Karpas-422 (cell line): ENCODE data around the gene LRRC61. TPM values are rescaled to one million over a fixed set of nuclear protein-coding genes. Genes with fewer than 3 reads are reported as not detected.

Experiments
- DNase-seq: peaks from one replicate; pipeline ENCODE4 v3.0.0-alpha.2; 2015
- H2AFZ ChIP-seq: fragments of 200-600 bp; sonication (generic); 2 replicates; pipeline ENCODE4 v1.6.1; 2014; ENCODE audit warnings: antibody characterized with exemption, low read length, mixed read lengths
- H3K27ac ChIP-seq: fragments of 200-600 bp; sonication (generic); 2 replicates; pipeline ENCODE4 v1.5.1; 2014; ENCODE audit warnings: mild to moderate bottlenecking, low read length, moderate library complexity
- H3K27me3 ChIP-seq: fragments of 200-600 bp; sonication (generic); 2 replicates; pipeline ENCODE4 v1.6.1; 2014; ENCODE audit warnings: low read length, mixed read lengths
- H3K36me3 ChIP-seq: fragments of 200-600 bp; sonication (generic); 2 replicates; pipeline ENCODE4 v1.6.1; 2014; ENCODE audit warnings: low read length, mixed read lengths; ENCODE audit not compliant: insufficient read depth
- H3K4me1 ChIP-seq: fragments of 200-600 bp; sonication (generic); 2 replicates; pipeline ENCODE4 v1.6.1; 2014; ENCODE audit warnings: mild to moderate bottlenecking, low read length, mixed read lengths
- H3K4me2 ChIP-seq: fragments of 200-600 bp; sonication (generic); 2 replicates; pipeline ENCODE4 v1.6.1; 2014; ENCODE audit warnings: low read length, low read depth, mild to moderate bottlenecking; ENCODE audit not compliant: poor library complexity, severe bottlenecking
- H3K4me3 ChIP-seq: fragments of 200-600 bp; sonication (generic); 2 replicates; pipeline ENCODE4 v1.5.1; 2014; ENCODE audit warnings: mild to moderate bottlenecking, antibody characterized with exemption, low read length, mixed read lengths
- H3K79me2 ChIP-seq: fragments of 200-600 bp; sonication (generic); 2 replicates; pipeline ENCODE4 v1.6.1; 2014; ENCODE audit warnings: mild to moderate bottlenecking, low read length, mixed read lengths
- H3K9ac ChIP-seq: fragments of 200-600 bp; sonication (generic); 2 replicates; pipeline ENCODE4 v1.6.0; 2014; ENCODE audit warnings: low read length
- H3K9me2 ChIP-seq: fragments of 200-600 bp; sonication (generic), shearing (Covaris generic); replicated peaks from 2 replicates; pipeline ENCODE4 v1.6.0; 2014; ENCODE audit warnings: mild to moderate bottlenecking, low read length, moderate library complexity; ENCODE audit not compliant: insufficient read depth
- H3K9me3 ChIP-seq: fragments of 300-700, 200-600 bp; sonication (generic); 2 replicates; pipeline ENCODE4 v1.6.1; 2014; ENCODE audit warnings: low read length, mixed read lengths
- H4K20me1 ChIP-seq: fragments of 200-600 bp; sonication (generic); 2 replicates; pipeline ENCODE4 v1.6.1; 2014; ENCODE audit warnings: mild to moderate bottlenecking, antibody characterized with exemption, low read length, low read depth; ENCODE audit not compliant: insufficient read depth
- total RNA-seq: library from RNA; depleted of rRNA; stranded (reverse); fragments of >200 nt; shearing (Covaris generic); gene quantifications from 2 replicates; pipeline ENCODE4 v1.2.3, GENCODE V29; 2014; ENCODE audit warnings: low replicate concordance

Gene LRRC61
- total RNA-seq, 1 experiment from 2014 or later = 4.1 TPM

DNA sequence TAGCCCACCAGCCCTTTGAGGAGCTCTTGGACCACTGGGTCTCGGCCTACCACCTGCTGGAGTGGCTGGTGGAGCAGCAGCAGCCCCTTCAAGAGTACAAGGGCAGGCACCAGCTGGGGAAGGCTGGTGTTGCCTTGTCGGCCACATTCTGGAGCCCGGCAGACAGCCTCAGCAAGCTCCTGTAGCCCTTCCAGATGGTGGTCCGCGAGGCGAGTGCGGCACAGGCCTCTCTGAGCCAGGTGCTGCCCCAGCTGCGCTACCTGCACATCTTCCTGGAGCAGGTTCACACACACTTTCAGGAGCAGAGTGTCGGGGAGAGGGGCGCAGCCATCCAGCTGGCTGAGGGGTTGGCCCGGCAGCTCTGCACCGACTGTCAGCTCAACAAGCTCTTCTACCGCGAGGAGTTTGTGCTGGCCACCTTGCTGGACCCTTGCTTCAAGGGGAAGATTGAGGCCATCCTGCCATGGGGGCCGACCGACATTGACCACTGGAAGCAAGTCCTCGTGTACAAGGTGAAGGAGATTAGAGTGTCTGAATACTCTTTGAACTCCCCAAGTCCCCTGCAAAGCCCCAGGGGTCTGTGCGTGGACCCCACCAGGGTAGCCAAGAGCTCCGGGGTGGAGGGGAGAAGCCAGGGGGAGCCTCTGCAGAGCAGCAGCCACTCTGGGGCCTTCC, 7.2 kb downstream of the LRRC61 start:
- H3K9me2 ChIP-seq = no peaks in the 10 kb centered on the region
- no peak overlapping the region for H2AFZ ChIP-seq
- no peak for DNase-seq
- H4K20me1 ChIP-seq = no peaks in the 10 kb centered on the region
- H3K4me1 ChIP-seq = no peaks in the 10 kb centered on the region
- H3K27ac ChIP-seq = no peak overlapping the region
- H3K9me3 ChIP-seq = no peaks in the 10 kb centered on the region
- no peak overlapping the region for H3K4me3 ChIP-seq
- no peaks in the 10 kb centered on the region for H3K36me3 ChIP-seq
- H3K4me2 ChIP-seq = no peak overlapping the region
- no peaks in the 10 kb centered on the region for H3K79me2 ChIP-seq
- H3K9ac ChIP-seq = no peak overlapping the region
- H3K27me3 ChIP-seq = no peaks in the 10 kb centered on the region

- no peaks in the 10 kb centered on the region for H4K20me1 ChIP-seq
- no peaks in the 10 kb centered on the region for H3K9me2 ChIP-seq
- H3K4me3 ChIP-seq = no peak overlapping the region
- no peaks in the 10 kb centered on the region for H3K9me3 ChIP-seq
- no peaks in the 10 kb centered on the region for H3K4me1 ChIP-seq
- no peak overlapping the region for H2AFZ ChIP-seq
- no peak for DNase-seq
- H3K36me3 ChIP-seq = no peaks in the 10 kb centered on the region
- H3K4me2 ChIP-seq = no peak overlapping the region
- no peaks in the 10 kb centered on the region for H3K79me2 ChIP-seq
- no peak overlapping the region for H3K27ac ChIP-seq
- H3K9ac ChIP-seq = no peak overlapping the region
- no peaks in the 10 kb centered on the region for H3K27me3 ChIP-seq
Observed at GRCh38 chr7:150332852-150333635, 9.9 kb downstream of the LRRC61 start.

- DNase-seq = no peak
- Histone ChIP-seq H3K4me3 (no peak overlapping the region), H2AFZ (no peak overlapping the region), H3K9ac (no peak overlapping the region), H3K27me3 (no peaks in the 10 kb centered on the region), H3K4me1 (no peaks in the 10 kb centered on the region), H3K4me2 (no peak overlapping the region), H3K36me3 (no peaks in the 10 kb centered on the region), H3K9me2 (no peaks in the 10 kb centered on the region), H3K9me3 (no peaks in the 10 kb centered on the region), H3K27ac (no peak overlapping the region), H3K79me2 (no peaks in the 10 kb centered on the region), H4K20me1 (no peaks in the 10 kb centered on the region)
Observed at GRCh38 chr7:150333659-150334058, 10.5 kb downstream of the LRRC61 start.

DNA sequence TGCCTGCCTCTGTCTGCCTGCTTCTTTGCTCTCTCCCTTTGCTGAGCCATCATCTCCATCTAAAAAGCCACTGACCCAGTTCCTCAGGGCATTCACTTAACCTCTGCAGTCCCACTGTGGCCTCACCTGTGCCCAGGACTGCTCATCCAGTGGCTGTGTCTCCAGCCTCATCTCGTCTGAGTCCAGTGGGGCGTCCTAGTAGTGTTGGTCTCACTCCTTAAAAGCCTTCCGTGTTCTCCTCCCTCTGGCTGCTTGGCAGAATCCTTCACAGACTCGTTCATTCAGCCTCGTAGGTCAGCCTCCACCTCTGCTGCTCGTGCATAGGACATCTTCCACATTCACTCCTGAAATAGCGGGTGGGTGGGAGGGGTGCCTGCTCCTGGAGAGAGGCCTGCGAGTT, 11.0 kb downstream of the LRRC61 start:
- Histone ChIP-seq H3K79me2 (no peaks in the 10 kb centered on the region), H3K27me3 (no peaks in the 10 kb centered on the region), H3K4me3 (no peak overlapping the region), H3K9me2 (no peaks in the 10 kb centered on the region), H4K20me1 (no peaks in the 10 kb centered on the region), H3K36me3 (no peaks in the 10 kb centered on the region), H3K27ac (no peak overlapping the region), H2AFZ (no peak overlapping the region), H3K4me2 (no peak overlapping the region), H3K9me3 (no peaks in the 10 kb centered on the region), H3K4me1 (no peaks in the 10 kb centered on the region), H3K9ac (no peak overlapping the region)
- no peak for DNase-seq

DNA sequence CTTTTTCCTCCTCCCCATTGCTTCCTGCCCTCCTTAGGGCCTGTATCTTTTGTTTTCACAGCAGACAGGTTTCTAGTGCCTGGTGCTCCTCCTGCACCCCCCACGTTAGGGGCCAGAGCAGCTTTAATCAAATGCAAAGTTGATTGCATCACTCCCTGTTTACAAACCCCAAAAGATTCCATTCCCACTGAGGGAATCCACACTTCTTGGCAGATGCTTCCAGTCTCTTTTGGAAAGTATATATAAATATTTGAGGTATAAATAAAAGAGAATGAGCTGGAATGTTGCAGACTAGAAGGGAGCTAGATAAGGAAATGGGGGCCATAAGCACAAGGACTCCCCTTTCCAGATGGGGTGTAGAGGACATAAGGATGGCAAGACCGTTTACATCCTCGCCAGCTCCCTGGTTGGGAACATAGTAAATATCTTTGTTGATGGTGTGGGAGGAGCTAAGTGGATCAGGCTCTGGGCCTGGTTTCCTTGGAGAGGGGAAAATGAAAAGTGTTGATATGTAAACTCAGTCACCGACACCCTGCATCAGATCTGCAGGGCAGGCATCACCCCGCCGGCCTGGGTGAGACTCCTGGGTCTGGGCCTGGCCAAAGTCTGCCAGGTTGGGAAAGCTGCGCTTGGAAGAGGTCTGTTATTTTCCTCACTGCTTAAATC, 12.1 kb downstream of the LRRC61 start:
- H4K20me1 ChIP-seq = no peaks in the 10 kb centered on the region
- H3K4me3 ChIP-seq = no peak overlapping the region
- H3K4me1 ChIP-seq = no peaks in the 10 kb centered on the region
- H3K4me2 ChIP-seq = no peak overlapping the region
- H3K27ac ChIP-seq = no peak overlapping the region
- no peaks in the 10 kb centered on the region for H3K9me3 ChIP-seq
- no peaks in the 10 kb centered on the region for H3K36me3 ChIP-seq
- no peaks in the 10 kb centered on the region for H3K79me2 ChIP-seq
- no peak for DNase-seq
- no peaks in the 10 kb centered on the region for H3K9me2 ChIP-seq
- no peak overlapping the region for H2AFZ ChIP-seq
- H3K9ac ChIP-seq = no peak overlapping the region
- no peaks in the 10 kb centered on the region for H3K27me3 ChIP-seq

GRCh38 chr7:150335774-150336112, 12.6 kb downstream of the LRRC61 start:
- Histone ChIP-seq H4K20me1 (no peaks in the 10 kb centered on the region), H3K4me2 (no peak overlapping the region), H3K27ac (no peak overlapping the region), H3K9me3 (no peaks in the 10 kb centered on the region), H3K36me3 (no peaks in the 10 kb centered on the region), H3K4me1 (no peaks in the 10 kb centered on the region), H3K9me2 (no peaks in the 10 kb centered on the region), H3K27me3 (no peaks in the 10 kb centered on the region), H3K4me3 (no peak overlapping the region), H2AFZ (no peak overlapping the region), H3K9ac (no peak overlapping the region), H3K79me2 (no peaks in the 10 kb centered on the region)
- DNase-seq = no peak

DNA sequence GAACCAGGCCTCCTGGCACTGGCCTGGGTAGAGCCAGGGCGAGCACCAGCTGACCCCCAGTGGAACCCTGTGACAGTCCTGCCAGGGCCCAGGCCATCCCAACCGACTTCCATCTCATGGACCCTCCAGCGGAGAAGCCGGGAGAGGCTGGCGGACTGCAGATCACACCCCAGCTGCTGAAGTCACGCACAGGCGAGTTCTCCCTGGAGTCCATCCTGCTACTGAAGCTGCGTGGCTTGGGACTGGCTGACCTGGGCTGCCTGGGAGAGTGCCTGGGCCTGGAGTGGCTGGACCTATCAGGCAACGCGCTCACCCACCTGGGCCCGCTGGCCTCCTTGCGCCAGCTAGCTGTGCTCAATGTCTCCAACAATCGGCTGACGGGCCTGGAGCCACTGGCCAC, 13.6 kb downstream of the LRRC61 start:
- Histone ChIP-seq H3K9me2 (no peaks in the 10 kb centered on the region), H4K20me1 (no peaks in the 10 kb centered on the region), H3K9ac (no peak overlapping the region), H2AFZ (no peak overlapping the region), H3K27me3 (no peaks in the 10 kb centered on the region), H3K79me2 (no peaks in the 10 kb centered on the region), H3K27ac (no peak overlapping the region), H3K4me2 (no peak overlapping the region), H3K9me3 (no peaks in the 10 kb centered on the region), H3K36me3 (no peaks in the 10 kb centered on the region), H3K4me1 (no peaks in the 10 kb centered on the region), H3K4me3 (no peak overlapping the region)
- no peak for DNase-seq

- no peaks in the 10 kb centered on the region for H4K20me1 ChIP-seq
- no peaks in the 10 kb centered on the region for H3K9me3 ChIP-seq
- no peaks in the 10 kb centered on the region for H3K36me3 ChIP-seq
- no peaks in the 10 kb centered on the region for H3K27me3 ChIP-seq
- no peak overlapping the region for H3K27ac ChIP-seq
- no peak overlapping the region for H3K4me3 ChIP-seq
- H3K79me2 ChIP-seq = no peaks in the 10 kb centered on the region
- H3K9ac ChIP-seq = no peak overlapping the region
- no peaks in the 10 kb centered on the region for H3K4me1 ChIP-seq
- no peaks in the 10 kb centered on the region for H3K9me2 ChIP-seq
- DNase-seq = no peak
- no peak overlapping the region for H2AFZ ChIP-seq
- H3K4me2 ChIP-seq = no peak overlapping the region
Observed at GRCh38 chr7:150337179-150337578, 14.0 kb downstream of the LRRC61 start.
